Activated CD8-positive, alpha-beta T cell treated with anti-CD3 and anti-CD28 coated beads for 36 hours (primary cell): ENCODE data around the gene TNNT1. TPM values are rescaled to one million over a fixed set of nuclear protein-coding genes. Genes with fewer than 3 reads are reported as not detected.

ENCODE experiments used
- ATAC-seq: fragments of 200-7000 bp; cut with Tn5 transposase; one replicate; pipeline ENCODE4 v1.10.0; 2021; ENCODE audit warnings: mild to moderate bottlenecking, moderate library complexity
- CTCF ChIA-PET: fragments of 350-600 bp; sonication (Branson Sonifier 250); formaldehyde crosslinking; loops from one replicate; lab custom pipeline; 2021; ENCODE audit warnings: antibody characterized with exemption; lab: Charles Lee
- POLR2A ChIA-PET: fragments of 350-600 bp; sonication (Branson Sonifier 250); formaldehyde crosslinking; loops from one replicate; lab custom pipeline; 2021; ENCODE audit warnings: antibody characterized with exemption; lab: Charles Lee
- DNase-seq: peaks from one replicate; pipeline ENCODE4 v3.0.0-alpha.2; 2020
- H3K27ac Mint-ChIP-seq: one replicate; pipeline ENCODE4 v1.8.0; 2021; ENCODE audit warnings: mild to moderate bottlenecking, mixed read lengths
- H3K27me3 Mint-ChIP-seq: one replicate; pipeline ENCODE4 v1.8.0; 2021; ENCODE audit warnings: mixed read lengths
- H3K36me3 Mint-ChIP-seq: one replicate; pipeline ENCODE4 v1.8.0; 2021; ENCODE audit warnings: low read depth, mixed read lengths
- H3K4me1 Mint-ChIP-seq: one replicate; pipeline ENCODE4 v1.8.0; 2021; ENCODE audit warnings: low read depth, mixed read lengths
- H3K4me3 Mint-ChIP-seq: one replicate; pipeline ENCODE4 v1.8.0; 2021; ENCODE audit warnings: mild to moderate bottlenecking, moderate library complexity, mixed read lengths
- H3K9me3 Mint-ChIP-seq: one replicate; pipeline ENCODE4 v1.8.0; 2021; ENCODE audit warnings: mixed read lengths
- CTCF ChIP-seq: fragments of 200-600 bp; IDR thresholded peaks from one replicate; pipeline ENCODE4 v1.8.0; 2022; ENCODE audit warnings: antibody characterized with exemption, mild to moderate bottlenecking
- intact Hi-C: fragments of 100-400 bp; cut with micrococcal nuclease; formaldehyde crosslinking; loops from one replicate; pipeline ENCODE4 v1.10.0; 2022
- microRNA-seq: library from miRNA; unstranded; fragments of <30 nt; microRNA quantifications from one replicate; pipeline ENCODE4 v1.2.0, GENCODE V29; 2022; ENCODE audit warnings: borderline microRNAs expressed, borderline replicate concordance
- total RNA-seq, 2 experiments: library from RNA; stranded (reverse); gene quantifications; one replicate each; pipeline ENCODE4 v1.2.3, GENCODE V29; 2021

The TNNT1 gene
- total RNA-seq, 2 experiments from 2014 or later: not detected

GRCh38 chr19:55083004-55083850 is 65.8 kb downstream of the TNNT1 start:
- Mint-ChIP-seq H3K4me3 (no peak overlapping the region), H3K4me1 (peaks cover 29% of the 10 kb centered on the region), H3K9me3 (no peaks in the 10 kb centered on the region), H3K27ac (no peak overlapping the region), H3K27me3 (peaks cover 65% of the 10 kb centered on the region), H3K36me3 (peaks cover 2% of the 10 kb centered on the region)
- no peak for TF ChIP-seq CTCF
- ChIA-PET CTCF (no interaction called here), POLR2A (interaction anchor here (0.6 to 0.7 kb wide), 2 partner anchors 38 to 566 kb away, joined by 3 read pairs; no protein-coding TSS in a partner anchor)
- DNase-seq (no peak), ATAC-seq (no peak)
- intact Hi-C loops: no loop called here

Small RNA genes within 50 kb of the gene (microRNA-seq; reads per million reads assigned to microRNA genes)
- gene MIR7975: not detected

Other genes starting within 250 kb of the TNNT1 start
- under 1 TPM; 0.58 to 0.68 TPM for gene NCR1, start 243.1 kb downstream of the TNNT1 start, total RNA-seq
- not detected for gene NLRP7, start 201.7 kb downstream of the TNNT1 start, total RNA-seq
- gene NLRP2, start 182.8 kb downstream of the TNNT1 start, total RNA-seq: 10 to 100 TPM in 1 of 2 experiments, 1 to 10 TPM in 1; 9.5 to 11.7 TPM
- under 1 TPM; 0.14 to 0.27 TPM for gene GP6, start 110.9 kb downstream of the TNNT1 start, total RNA-seq
- gene RDH13, start 86.1 kb downstream of the TNNT1 start, total RNA-seq: 10 to 100 TPM; 17.3 to 18.2 TPM
- 1 to 10 TPM; 2.8 to 3.2 TPM for gene EPS8L1, start 73.3 kb downstream of the TNNT1 start, total RNA-seq
- gene PPP1R12C, start 31.6 kb downstream of the TNNT1 start, total RNA-seq: 10 to 100 TPM; 55.4 to 55.8 TPM
- not detected for gene TNNI3, start 8.5 kb upstream of the TNNT1 start, total RNA-seq
- not detected for gene DNAAF3, start 17.4 kb upstream of the TNNT1 start, total RNA-seq
- gene SYT5, start 31.1 kb upstream of the TNNT1 start, total RNA-seq: not detected
- not detected for gene PTPRH, start 60.3 kb upstream of the TNNT1 start, total RNA-seq
- 1 to 10 TPM; 5.8 to 6.2 TPM for gene TMEM86B, start 79.6 kb upstream of the TNNT1 start, total RNA-seq
- 100 to 1,000 TPM; 197 to 207 TPM for gene PPP6R1, start 109.8 kb upstream of the TNNT1 start, total RNA-seq
- gene HSPBP1, start 130.9 kb upstream of the TNNT1 start, total RNA-seq: 10 to 100 TPM; 46.4 to 47.1 TPM
- gene BRSK1, start 134.8 kb upstream of the TNNT1 start, total RNA-seq: 1 to 10 TPM; 5.1 to 5.8 TPM
- gene TMEM150B, start 176.1 kb upstream of the TNNT1 start, total RNA-seq: not detected
- gene KMT5C, start 190.7 kb upstream of the TNNT1 start, total RNA-seq: 10 to 100 TPM; 32.6 to 33.1 TPM
- gene COX6B2, start 205.5 kb upstream of the TNNT1 start, total RNA-seq: not detected
- gene GARIN5B, start 214.1 kb upstream of the TNNT1 start, total RNA-seq: not detected
- under 1 TPM in 1 of 2 experiments, not detected in 1; 0.18 TPM for gene IL11, start 221.3 kb upstream of the TNNT1 start, total RNA-seq
- gene TMEM190, start 227.6 kb upstream of the TNNT1 start, total RNA-seq: not detected
- gene TMEM238, start 235.1 kb upstream of the TNNT1 start, total RNA-seq: 10 to 100 TPM in 1 of 2 experiments, 1 to 10 TPM in 1; 9.4 to 10.6 TPM
- gene RPL28, start 236.7 kb upstream of the TNNT1 start, total RNA-seq: 1,000 to 10,000 TPM; 3,001 to 3,058 TPM